DOHH2 (cell line): Measurements from ENCODE around the gene ITPR2.

Experiments
- H3F3A ChIP-seq: fragments of 200-600 bp; sonication (generic), shearing (Covaris generic); 2 replicates; pipeline ENCODE4 v1.6.0; 2016; ENCODE audit warnings: antibody characterized with exemption, mild to moderate bottlenecking; ENCODE audit not compliant: control insufficient read depth, insufficient read depth
- H3K27ac ChIP-seq: fragments of 200-600 bp; sonication (generic); 2 replicates; pipeline ENCODE4 v1.5.1; 2014; ENCODE audit warnings: low read depth, mild to moderate bottlenecking, low read length, moderate library complexity
- H3K27me3 ChIP-seq: fragments of 200-600 bp; sonication (generic); 2 replicates; pipeline ENCODE4 v1.6.1; 2014; ENCODE audit warnings: mild to moderate bottlenecking, low read length, mixed read lengths; ENCODE audit not compliant: control insufficient read depth
- H3K36me3 ChIP-seq: fragments of 200-600 bp; sonication (generic); 2 replicates; pipeline ENCODE4 v1.6.1; 2014; ENCODE audit warnings: mild to moderate bottlenecking, low read length, moderate library complexity, mixed read lengths; ENCODE audit not compliant: control insufficient read depth
- H3K4me1 ChIP-seq: fragments of 200-600 bp; sonication (generic); 2 replicates; pipeline ENCODE4 v1.6.1; 2014; ENCODE audit warnings: mild to moderate bottlenecking, low read length, mixed read lengths; ENCODE audit not compliant: control insufficient read depth
- H3K4me2 ChIP-seq: fragments of 200-600 bp; sonication (generic); 2 replicates; pipeline ENCODE4 v1.6.0; 2014; ENCODE audit warnings: mild to moderate bottlenecking, low read length, moderate library complexity
- H3K4me3 ChIP-seq: fragments of 200-600 bp; sonication (generic); 2 replicates; pipeline ENCODE4 v1.5.1; 2014; ENCODE audit warnings: mild to moderate bottlenecking, low read length, mixed read lengths
- H3K79me2 ChIP-seq: fragments of 200-600 bp; sonication (generic); 2 replicates; pipeline ENCODE4 v1.6.1; 2014; ENCODE audit warnings: mild to moderate bottlenecking, low read length, mixed read lengths; ENCODE audit not compliant: control insufficient read depth
- H3K9me2 ChIP-seq: fragments of 200-600 bp; sonication (generic); replicated peaks from 2 replicates; pipeline ENCODE4 v1.6.1; 2014; ENCODE audit warnings: mild to moderate bottlenecking, low read length, mixed read lengths; ENCODE audit not compliant: control insufficient read depth
- H3K9me3 ChIP-seq: fragments of 200-600 bp; sonication (generic); 2 replicates; pipeline ENCODE4 v1.6.1; 2014; ENCODE audit warnings: antibody characterized with exemption, low read length, mixed read lengths; ENCODE audit not compliant: control insufficient read depth, insufficient read depth
- H4K20me1 ChIP-seq: fragments of 200-600 bp; sonication (generic); 2 replicates; pipeline ENCODE4 v1.6.0; 2014; ENCODE audit warnings: low read depth, mild to moderate bottlenecking, antibody characterized with exemption, low read length, moderate library complexity; ENCODE audit not compliant: control insufficient read depth, insufficient read depth
- CTCF ChIP-seq: fragments of 200-600 bp; sonication (generic); IDR thresholded peaks from one replicate; pipeline ENCODE4 v1.5.1; 2014; ENCODE audit warnings: antibody characterized with exemption, mild to moderate bottlenecking, low read depth, low read length; ENCODE audit not compliant: poor library complexity, severe bottlenecking
- EZH2phosphoT487 ChIP-seq: fragments of 200-600 bp; sonication (generic); IDR thresholded peaks from 2 replicates; pipeline ENCODE4 v1.6.1; 2017; ENCODE audit warnings: borderline replicate concordance, mild to moderate bottlenecking, antibody characterized with exemption, low read length, moderate library complexity, mixed read lengths

Gene ITPR2

GRCh38 chr12:26848156-26848825 lies 15.3 kb upstream of the ITPR2 start:
- Histone ChIP-seq H4K20me1 (no peaks in the 10 kb centered on the region), H3K27me3 (no peaks in the 10 kb centered on the region), H3K4me2 (0 out of 2 replicates have a peak overlapping the region, but pooled peaks have one; percentile 23), H3K9me2 (no peaks in the 10 kb centered on the region), H3K36me3 (no peaks in the 10 kb centered on the region), H3K9me3 (no peaks in the 10 kb centered on the region), H3F3A (peaks cover 19% of the 10 kb centered on the region), H3K27ac (no peak overlapping the region), H3K79me2 (no peaks in the 10 kb centered on the region), H3K4me1 (peaks cover 54% of the 10 kb centered on the region), H3K4me3 (no peak overlapping the region)
- no peak for TF ChIP-seq CTCF
- no peak for TF ChIP-seq EZH2phosphoT487

- Histone ChIP-seq H3K9me2 (no peaks in the 10 kb centered on the region), H3K27me3 (no peaks in the 10 kb centered on the region), H3K9me3 (no peaks in the 10 kb centered on the region)
Observed at GRCh38 chr12:26847431-26847830, 14.4 kb upstream of the ITPR2 start.

GRCh38 chr12:26846416-26846815 lies 13.4 kb upstream of the ITPR2 start:
- TF ChIP-seq EZH2phosphoT487: no peak
- no peak for TF ChIP-seq CTCF
- no peaks in the 10 kb centered on the region for H3K9me2 ChIP-seq
- H4K20me1 ChIP-seq: no peaks in the 10 kb centered on the region
- peak overlapping the region; percentile 79 for H3K4me2 ChIP-seq
- H3K9me3 ChIP-seq: no peaks in the 10 kb centered on the region
- H3K4me3 ChIP-seq: peak overlapping the region; percentile 65
- H3F3A ChIP-seq: peaks cover 15% of the 10 kb centered on the region
- H3K36me3 ChIP-seq: no peaks in the 10 kb centered on the region
- H3K27me3 ChIP-seq: no peaks in the 10 kb centered on the region
- no peaks in the 10 kb centered on the region for H3K79me2 ChIP-seq
- peak overlapping the region; percentile 92 for H3K27ac ChIP-seq
- H3K4me1 ChIP-seq: peaks cover 66% of the 10 kb centered on the region

More at GRCh38 chr12:26847431-26847830, 14.4 kb upstream of the ITPR2 start:
- no peaks in the 10 kb centered on the region for H4K20me1 ChIP-seq
- no peaks in the 10 kb centered on the region for H3K79me2 ChIP-seq
- H3K4me1 ChIP-seq: peaks cover 59% of the 10 kb centered on the region
- H3K4me2 ChIP-seq: peak overlapping the region; percentile 23; the same call in 1 of the 2 replicates
- H3K36me3 ChIP-seq: no peaks in the 10 kb centered on the region
- TF ChIP-seq CTCF (no peak), EZH2phosphoT487 (no peak)
- H3K4me3 ChIP-seq: no peak overlapping the region
- no peak overlapping the region; the same call in 1 of the 2 replicates for H3K27ac ChIP-seq
- peaks cover 16% of the 10 kb centered on the region for H3F3A ChIP-seq
